Panc1 (cell line): ENCODE measurements around the gene KLHL26. TPM values are rescaled to one million over a fixed set of nuclear protein-coding genes. Genes with fewer than 3 reads are reported as not detected.

Source experiments
- ATAC-seq: fragments of 200-7000 bp; cut with Tn5 transposase; 2 replicates; pipeline ENCODE4 v1.9.1; 2020; ENCODE audit warnings: mild to moderate bottlenecking, moderate library complexity
- BruUV-seq: library from RNA; stranded (reverse); fragments of 400-500 nt; replicated peaks from 2 replicates; lab custom pipeline; 2021; lab: Mats Ljungman, UMichigan
- CTCF ChIA-PET: fragments of 300-600 bp; sonication (Branson Sonifier 250); formaldehyde crosslinking; loops from one replicate; lab custom pipeline; 2022; ENCODE audit warnings: antibody characterized with exemption; lab: Charles Lee
- POLR2A ChIA-PET: fragments of 300-600 bp; sonication (Branson Sonifier 250); formaldehyde crosslinking; loops from one replicate; lab custom pipeline; 2022; ENCODE audit warnings: antibody characterized with exemption; lab: Charles Lee
- DNase-seq: peaks from one replicate; pipeline ENCODE4 v3.0.0-alpha.2; 2010; ENCODE audit warnings: low read depth, low spot score
- H3K27ac ChIP-seq: 2 replicates; pipeline ENCODE4 v1.5.1; 2011; ENCODE audit warnings: mild to moderate bottlenecking, low read length, inconsistent platforms
- H3K27me3 ChIP-seq: fragments of 200-500 bp; sonication (Bioruptor generic); 2 replicates; pipeline ENCODE4 v1.6.0; 2014; ENCODE audit warnings: low read length, inconsistent platforms; ENCODE audit not compliant: control insufficient read depth, insufficient read depth
- H3K36me3 ChIP-seq: fragments of 200-500 bp; sonication (Bioruptor generic); 2 replicates; pipeline ENCODE4 v1.5.1; 2014; ENCODE audit warnings: inconsistent platforms, mild to moderate bottlenecking, low read length, moderate library complexity; ENCODE audit not compliant: control insufficient read depth, insufficient read depth
- H3K4me1 ChIP-seq: 2 replicates; pipeline ENCODE4 v1.5.1; 2011; ENCODE audit warnings: inconsistent platforms, mild to moderate bottlenecking, low read length, moderate library complexity; ENCODE audit not compliant: control insufficient read depth, insufficient read depth
- H3K4me3 ChIP-seq, 2 experiments: 2 replicates each; pipeline ENCODE4 v1.5.1; 2011 to 2012; ENCODE audit warnings: low read depth in 2 of 2, low read length in 2 of 2, mild to moderate bottlenecking in 2 of 2, inconsistent platforms in 1 of 2, moderate library complexity in 1 of 2
- H3K9me3 ChIP-seq: fragments of 200-500 bp; sonication (Bioruptor generic); 2 replicates; pipeline ENCODE4 v1.5.1; 2014; ENCODE audit warnings: low read depth, mild to moderate bottlenecking, inconsistent platforms, low read length, moderate library complexity; ENCODE audit not compliant: control insufficient read depth, insufficient read depth
- POLR2AphosphoS5 ChIP-seq: IDR thresholded peaks from 2 replicates; pipeline ENCODE4 v1.6.1; 2012; ENCODE audit warnings: mild to moderate bottlenecking, low read depth, low read length, moderate library complexity
- SIN3A ChIP-seq: IDR thresholded peaks from 2 replicates; pipeline ENCODE4 v1.6.1; 2012; ENCODE audit warnings: low read depth, mild to moderate bottlenecking, low read length, moderate library complexity, borderline replicate concordance; ENCODE audit not compliant: insufficient read depth
- TCF7L2 ChIP-seq: IDR thresholded peaks from 2 replicates; pipeline ENCODE4 v1.6.1; 2011; ENCODE audit warnings: mild to moderate bottlenecking, low read depth, low read length, inconsistent platforms
- in situ Hi-C: cut with HindIII; loops from 2 replicates; pipeline ENCODE4 v1.10.0; 2016; ENCODE audit warnings: low sequenced_read_pairs, low pct_unique_long_range_greater_than_20kb
- intact Hi-C: fragments of 100-400 bp; cut with micrococcal nuclease; formaldehyde crosslinking; loops from one replicate; pipeline ENCODE4 v1.10.0; 2022; ENCODE audit not compliant: unreplicated experiment
- total RNA-seq: library from RNA; stranded (reverse); gene quantifications from one replicate; pipeline ENCODE4 v1.2.1, GENCODE V29; 2021; ENCODE audit not compliant: unreplicated experiment
- TF ChIP-seq, protein P1 (sequence below), 2 experiments: IDR thresholded peaks; 2 replicates each; pipeline ENCODE4 v1.6.1; 2011 to 2012; ENCODE audit warnings: low read depth in 2 of 2, control low read depth in 1 of 2, low read length in 1 of 2, mild to moderate bottlenecking in 1 of 2, moderate library complexity in 1 of 2; ENCODE audit not compliant: insufficient read depth in 1 of 2
- TF ChIP-seq, protein P2 (sequence below): fragments of 450-650 bp; IDR thresholded peaks from 2 replicates; pipeline ENCODE4 v1.5.1; 2017; ENCODE audit warnings: mild to moderate bottlenecking

The KLHL26 gene
- total RNA-seq, 1 experiment from 2014 or later = 4.4 TPM

DNA sequence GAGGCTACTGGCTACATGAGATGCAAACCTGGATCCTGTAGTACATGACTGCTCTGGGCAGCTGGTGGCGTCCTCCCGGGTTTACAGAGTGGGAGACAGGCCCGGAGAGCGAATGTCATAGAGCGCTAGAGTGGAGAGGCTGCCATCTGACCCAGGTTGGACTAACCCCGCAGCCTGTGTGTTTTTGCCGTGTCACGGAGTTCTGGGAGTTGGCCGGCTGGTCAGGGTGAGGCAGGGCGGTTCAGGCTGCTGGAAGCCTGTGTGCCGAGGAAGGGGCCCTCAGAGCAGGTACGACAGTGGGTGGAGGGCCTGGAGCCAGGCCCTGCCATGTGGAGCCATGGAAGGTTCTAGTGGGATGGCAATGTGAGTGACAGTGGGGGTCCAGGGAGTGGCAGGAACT lies 59.2 kb downstream of the KLHL26 start:
- BruUV-seq = no TSS peak
- in situ Hi-C loops (no loop called here), intact Hi-C loops (no loop called here)
- H3K27ac ChIP-seq = no peak overlapping the region
- ChIA-PET POLR2A (no interaction called here), CTCF (no interaction called here)
- H3K36me3 ChIP-seq = no peaks in the 10 kb centered on the region
- peaks cover 21% of the 10 kb centered on the region for H3K4me1 ChIP-seq
- DNase-seq (no peak), ATAC-seq (no peak)
- H3K4me3 ChIP-seq = no peak overlapping the region
- H3K9me3 ChIP-seq = no peaks in the 10 kb centered on the region
- TF ChIP-seq, protein P1, sequence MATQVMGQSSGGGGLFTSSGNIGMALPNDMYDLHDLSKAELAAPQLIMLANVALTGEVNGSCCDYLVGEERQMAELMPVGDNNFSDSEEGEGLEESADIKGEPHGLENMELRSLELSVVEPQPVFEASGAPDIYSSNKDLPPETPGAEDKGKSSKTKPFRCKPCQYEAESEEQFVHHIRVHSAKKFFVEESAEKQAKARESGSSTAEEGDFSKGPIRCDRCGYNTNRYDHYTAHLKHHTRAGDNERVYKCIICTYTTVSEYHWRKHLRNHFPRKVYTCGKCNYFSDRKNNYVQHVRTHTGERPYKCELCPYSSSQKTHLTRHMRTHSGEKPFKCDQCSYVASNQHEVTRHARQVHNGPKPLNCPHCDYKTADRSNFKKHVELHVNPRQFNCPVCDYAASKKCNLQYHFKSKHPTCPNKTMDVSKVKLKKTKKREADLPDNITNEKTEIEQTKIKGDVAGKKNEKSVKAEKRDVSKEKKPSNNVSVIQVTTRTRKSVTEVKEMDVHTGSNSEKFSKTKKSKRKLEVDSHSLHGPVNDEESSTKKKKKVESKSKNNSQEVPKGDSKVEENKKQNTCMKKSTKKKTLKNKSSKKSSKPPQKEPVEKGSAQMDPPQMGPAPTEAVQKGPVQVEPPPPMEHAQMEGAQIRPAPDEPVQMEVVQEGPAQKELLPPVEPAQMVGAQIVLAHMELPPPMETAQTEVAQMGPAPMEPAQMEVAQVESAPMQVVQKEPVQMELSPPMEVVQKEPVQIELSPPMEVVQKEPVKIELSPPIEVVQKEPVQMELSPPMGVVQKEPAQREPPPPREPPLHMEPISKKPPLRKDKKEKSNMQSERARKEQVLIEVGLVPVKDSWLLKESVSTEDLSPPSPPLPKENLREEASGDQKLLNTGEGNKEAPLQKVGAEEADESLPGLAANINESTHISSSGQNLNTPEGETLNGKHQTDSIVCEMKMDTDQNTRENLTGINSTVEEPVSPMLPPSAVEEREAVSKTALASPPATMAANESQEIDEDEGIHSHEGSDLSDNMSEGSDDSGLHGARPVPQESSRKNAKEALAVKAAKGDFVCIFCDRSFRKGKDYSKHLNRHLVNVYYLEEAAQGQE (IDR thresholded peaks at IDR 0.05; ENCODE audit: insufficient read depth in 1 of 2, low read depth in 2 of 2, low read length in 1 of 2) = no peak
- H3K27me3 ChIP-seq = no peaks in the 10 kb centered on the region

DNA sequence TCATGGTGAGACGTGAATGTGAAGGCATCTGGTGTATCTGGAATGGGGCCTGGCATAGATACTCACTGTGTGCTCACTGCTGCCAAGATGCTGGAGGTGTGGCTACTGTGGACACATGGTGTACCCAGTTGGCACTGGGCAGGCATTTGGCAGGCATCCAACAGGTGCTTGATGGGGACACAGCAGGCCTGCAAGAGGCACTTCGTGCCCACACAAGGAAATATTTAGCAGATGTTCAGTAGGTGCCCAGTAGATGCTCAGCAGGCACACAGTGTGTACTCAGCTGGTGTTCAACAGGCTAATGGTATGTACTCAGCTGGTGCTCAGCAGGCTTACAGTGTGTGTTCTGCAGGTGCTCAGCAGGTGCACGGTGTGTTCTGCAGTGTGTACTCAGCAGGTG lies 60.9 kb downstream of the KLHL26 start:
- intact Hi-C loops = no loop called here
- ATAC-seq = no peak
- no peaks in the 10 kb centered on the region for H3K36me3 ChIP-seq
- no peak overlapping the region for H3K4me3 ChIP-seq
- no peak for DNase-seq
- no peaks in the 10 kb centered on the region for H3K9me3 ChIP-seq
- BruUV-seq = no TSS peak
- peaks cover 21% of the 10 kb centered on the region for H3K4me1 ChIP-seq
- no peaks in the 10 kb centered on the region for H3K27me3 ChIP-seq
- ChIA-PET POLR2A (no interaction called here), CTCF (no interaction called here)
- H3K27ac ChIP-seq = no peak overlapping the region
- in situ Hi-C loops = no loop called here
- TF ChIP-seq SIN3A (no peak), TCF7L2 (no peak), POLR2AphosphoS5 (no peak)
- TF ChIP-seq, protein P1 (IDR thresholded peaks at IDR 0.05; ENCODE audit: insufficient read depth in 1 of 2, low read depth in 2 of 2, low read length in 1 of 2) = no peak
- TF ChIP-seq, protein P2, sequence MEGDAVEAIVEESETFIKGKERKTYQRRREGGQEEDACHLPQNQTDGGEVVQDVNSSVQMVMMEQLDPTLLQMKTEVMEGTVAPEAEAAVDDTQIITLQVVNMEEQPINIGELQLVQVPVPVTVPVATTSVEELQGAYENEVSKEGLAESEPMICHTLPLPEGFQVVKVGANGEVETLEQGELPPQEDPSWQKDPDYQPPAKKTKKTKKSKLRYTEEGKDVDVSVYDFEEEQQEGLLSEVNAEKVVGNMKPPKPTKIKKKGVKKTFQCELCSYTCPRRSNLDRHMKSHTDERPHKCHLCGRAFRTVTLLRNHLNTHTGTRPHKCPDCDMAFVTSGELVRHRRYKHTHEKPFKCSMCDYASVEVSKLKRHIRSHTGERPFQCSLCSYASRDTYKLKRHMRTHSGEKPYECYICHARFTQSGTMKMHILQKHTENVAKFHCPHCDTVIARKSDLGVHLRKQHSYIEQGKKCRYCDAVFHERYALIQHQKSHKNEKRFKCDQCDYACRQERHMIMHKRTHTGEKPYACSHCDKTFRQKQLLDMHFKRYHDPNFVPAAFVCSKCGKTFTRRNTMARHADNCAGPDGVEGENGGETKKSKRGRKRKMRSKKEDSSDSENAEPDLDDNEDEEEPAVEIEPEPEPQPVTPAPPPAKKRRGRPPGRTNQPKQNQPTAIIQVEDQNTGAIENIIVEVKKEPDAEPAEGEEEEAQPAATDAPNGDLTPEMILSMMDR = no peak
